ENCODE results near the gene ETS2.

- no peak for TF ChIP-seq CTCF (IDR thresholded peaks at IDR 0.05)
- no peak for TF ChIP-seq POLR2A (IDR thresholded peaks at IDR 0.05)
Measured at GRCh38 chr21:38825269-38825668, 19.5 kb downstream of the ETS2 start.
